CD1c-positive myeloid dendritic cell (primary cell): ENCODE data around the gene TCF21.
"Not testable (repeated sequence)": the region's sequence is repeated elsewhere in the genome, so short reads cannot be mapped to it uniquely, and the experiment has no call there.

ENCODE experiments used
- DNase-seq: peaks from one replicate; pipeline ENCODE4 v3.0.0-alpha.2; 2016; ENCODE audit errors: extremely low spot score

The TCF21 gene

DNA sequence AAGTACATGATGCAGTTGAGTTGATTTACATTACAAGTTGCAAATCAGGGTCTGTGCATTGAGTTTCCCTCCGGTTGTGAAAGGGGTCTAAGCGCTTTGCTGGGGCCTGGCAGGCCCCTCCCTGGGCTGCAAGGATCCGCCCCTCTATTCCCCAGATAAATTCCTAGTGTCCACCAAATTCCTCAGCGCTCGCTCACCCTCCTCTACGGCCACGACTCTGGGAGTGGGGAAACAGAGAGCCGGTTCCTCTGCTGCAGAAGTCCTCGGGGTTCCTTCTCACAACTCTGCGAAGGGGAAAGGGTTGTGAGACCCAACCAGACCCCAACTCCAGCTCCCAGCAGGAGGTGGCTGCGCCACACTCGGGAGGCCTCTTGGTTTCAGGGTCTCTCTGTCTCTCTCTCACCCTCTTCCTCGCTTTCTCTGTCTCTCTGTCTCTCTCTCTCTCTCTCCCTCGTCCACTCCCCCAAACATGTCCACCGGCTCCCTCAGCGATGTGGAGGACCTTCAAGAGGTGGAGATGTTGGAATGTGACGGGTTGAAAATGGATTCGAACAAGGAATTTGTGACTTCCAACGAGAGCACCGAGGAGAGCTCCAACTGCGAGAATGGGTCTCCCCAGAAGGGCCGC lies at the start of gene TCF21:
TCF21 (plus strand) TSS at position 185 of the 628 bp plus-strand sequence; CDS start at position 470, 285 bp downstream.
- DNase-seq, result no peak

DNA sequence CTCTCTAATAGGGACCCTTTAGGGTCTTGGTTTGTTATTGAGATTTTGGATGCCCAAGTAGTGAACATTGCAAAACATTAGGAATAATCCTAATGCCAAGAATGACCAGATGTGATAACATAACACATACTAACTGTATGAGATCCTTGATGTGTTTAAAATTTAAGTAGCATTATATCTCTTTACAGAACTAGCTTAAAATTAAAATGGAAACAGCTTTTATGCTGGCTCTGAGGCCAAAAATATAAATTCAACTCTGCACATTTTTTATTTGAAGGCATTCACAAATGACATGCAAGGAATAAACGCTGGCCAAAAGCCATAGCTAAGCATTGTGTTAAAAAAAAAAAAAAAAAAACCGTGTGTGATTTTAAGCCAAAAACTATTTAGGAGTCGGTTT lies 47.7 kb upstream of the TCF21 start:
- no peak for DNase-seq

DNA sequence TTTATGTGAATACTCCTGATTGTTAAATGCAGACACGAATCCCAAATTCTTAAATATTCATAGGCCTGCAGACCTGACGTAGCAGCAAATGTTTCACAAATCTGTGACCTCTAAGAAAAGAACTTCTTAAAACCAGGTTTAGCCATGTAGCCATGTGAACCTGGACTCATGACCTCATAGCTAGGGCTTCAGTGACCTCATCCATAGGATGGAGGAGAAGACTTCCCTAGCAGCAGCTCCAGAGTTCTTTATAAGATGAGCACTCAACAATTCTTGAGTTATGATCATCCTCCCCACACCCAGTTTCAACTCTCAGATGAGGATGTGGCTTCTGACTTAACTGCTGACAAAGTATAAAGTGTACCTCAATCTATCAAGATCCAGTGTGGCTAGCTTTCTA lies 45.8 kb upstream of the TCF21 start:
- DNase-seq, result no peak

- no peak for DNase-seq
These were observed 44.2 kb upstream of the TCF21 start for GRCh38 chr6:133844709-133845108.

GRCh38 chr6:133854041-133854363 lies 34.9 kb upstream of the TCF21 start:
- DNase-seq, result no peak

DNA sequence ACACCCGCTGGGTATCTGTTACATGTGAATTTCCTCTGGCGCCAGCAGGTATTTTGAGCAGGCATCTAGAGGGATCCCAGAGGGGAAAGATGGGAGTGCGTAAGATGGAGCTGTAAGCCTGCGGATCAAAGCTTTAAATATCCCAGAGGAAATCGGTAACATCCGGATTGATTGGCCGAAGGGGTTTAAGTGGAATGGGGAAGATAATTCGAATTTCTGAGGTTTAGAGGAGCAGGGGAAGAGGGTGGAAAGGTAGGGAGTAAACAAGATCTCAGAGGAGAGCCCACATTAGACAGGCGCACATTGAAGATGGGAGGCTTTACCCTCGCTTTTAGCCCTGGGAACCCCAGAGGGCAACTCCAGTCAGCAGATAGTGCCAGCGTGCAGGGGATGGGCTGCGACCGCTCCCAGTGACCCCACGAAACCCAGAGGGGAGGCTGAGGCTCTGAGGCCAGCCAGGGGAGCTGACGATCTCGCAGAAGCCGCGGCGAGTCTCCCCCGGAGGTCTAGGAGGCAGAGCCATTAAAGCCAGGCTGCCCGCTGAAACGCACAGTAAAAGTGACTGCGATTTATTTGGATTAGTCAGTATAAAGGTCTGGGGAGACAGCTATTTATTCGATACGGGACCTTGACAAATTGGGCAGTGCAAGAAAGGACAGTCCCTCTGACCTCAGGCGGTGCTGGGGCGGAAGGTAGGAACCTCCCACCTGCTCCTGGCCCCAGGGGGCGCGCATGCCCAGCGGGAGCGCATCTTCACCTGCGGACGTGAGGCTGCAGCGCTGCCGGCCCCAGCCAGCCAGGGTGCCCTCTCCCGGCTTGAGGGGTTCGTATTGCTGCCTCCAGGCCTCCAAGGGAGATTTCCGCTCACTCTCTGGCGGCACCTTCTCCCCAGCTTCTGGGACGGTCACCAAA lies 34.3 kb upstream of the TCF21 start:
- DNase-seq, result no peak

DNA sequence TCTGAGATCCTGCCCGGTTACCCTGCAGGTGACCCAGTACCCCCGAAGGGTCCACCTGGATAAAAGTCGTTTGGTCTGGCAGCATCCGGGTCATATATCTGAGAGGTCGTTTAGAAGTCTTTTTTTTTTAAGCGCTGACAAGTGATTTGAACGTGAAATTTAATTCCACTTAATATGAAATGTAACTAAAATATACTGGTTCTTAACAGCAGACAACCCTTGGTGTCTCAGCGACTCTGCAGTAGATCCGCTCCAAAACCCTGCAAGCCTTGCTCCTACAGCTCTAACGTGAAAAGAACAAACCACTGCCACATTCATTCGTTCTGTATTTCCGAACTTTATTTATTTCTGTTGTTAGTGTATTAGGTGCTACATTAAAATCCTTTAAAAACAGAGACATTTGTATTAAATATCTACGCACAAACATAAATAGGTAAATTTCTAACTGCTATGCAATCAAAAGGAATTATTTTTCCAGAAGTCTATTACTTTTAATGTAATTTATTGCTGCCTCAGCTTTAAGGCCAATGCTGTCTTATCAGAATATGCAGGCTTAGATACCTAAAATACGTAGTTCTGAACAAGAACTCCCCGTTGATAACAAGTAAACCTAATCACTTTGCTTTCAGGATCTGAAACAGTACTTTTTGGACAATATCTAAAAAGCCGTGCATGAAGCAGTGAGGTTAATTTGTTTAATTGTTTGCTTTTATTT lies 33.5 kb upstream of the TCF21 start:
- DNase-seq, result no peak

GRCh38 chr6:133855991-133856370 lies 32.9 kb upstream of the TCF21 start:
- no peak for DNase-seq

DNA sequence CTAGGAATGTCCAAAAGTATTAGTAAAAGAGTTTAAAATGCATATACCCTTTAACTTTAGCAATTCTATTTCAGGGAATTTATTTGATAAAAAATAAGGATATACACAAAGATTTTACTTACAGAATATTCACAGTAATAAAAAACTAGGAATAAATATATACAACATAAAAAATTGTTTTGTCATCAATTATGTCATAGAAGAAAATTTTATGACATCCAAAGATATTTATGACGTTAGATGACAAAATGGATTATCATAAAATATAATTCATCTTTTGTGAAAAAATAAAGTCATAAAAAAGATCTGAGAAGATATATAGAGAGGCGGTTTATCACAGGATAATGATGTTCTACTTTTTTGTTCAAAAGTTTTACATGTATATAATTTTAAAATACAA lies 32.0 kb upstream of the TCF21 start:
- DNase-seq, result no peak

- no peak for DNase-seq
These were observed 31.2 kb upstream of the TCF21 start for GRCh38 chr6:133857696-133858095.

GRCh38 chr6:133861337-133861736 lies 27.6 kb upstream of the TCF21 start:
- not testable (repeated sequence) for DNase-seq

GRCh38 chr6:133863228-133863627 lies 25.7 kb upstream of the TCF21 start:
- no peak for DNase-seq

GRCh38 chr6:133865680-133866079 lies 23.2 kb upstream of the TCF21 start:
- DNase-seq, result no peak

GRCh38 chr6:133871131-133871530 lies 17.8 kb upstream of the TCF21 start:
- no peak for DNase-seq

- DNase-seq, result no peak
These were observed 15.4 kb upstream of the TCF21 start for GRCh38 chr6:133873538-133873937.

DNA sequence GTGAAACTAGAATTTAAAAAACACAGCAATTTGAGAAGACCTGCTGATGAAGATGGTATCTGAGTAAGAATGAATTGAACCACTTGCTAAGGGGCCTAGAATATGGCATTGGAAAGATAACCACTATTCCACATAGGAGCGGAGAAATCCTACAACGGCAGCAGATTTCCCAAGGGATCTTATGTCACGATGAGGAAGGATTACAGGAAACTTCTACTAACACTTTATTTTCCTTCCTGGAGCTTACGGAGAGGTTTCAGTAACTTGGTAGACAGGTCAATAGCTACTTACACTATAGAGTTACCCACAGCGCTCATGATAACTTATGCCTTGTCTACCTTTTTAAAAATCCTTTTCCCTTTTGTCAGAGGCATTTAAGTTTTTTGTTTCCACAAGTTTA lies 11.8 kb upstream of the TCF21 start:
- no peak for DNase-seq

GRCh38 chr6:133880006-133880405 lies 8.9 kb upstream of the TCF21 start:
- DNase-seq, result no peak

DNA sequence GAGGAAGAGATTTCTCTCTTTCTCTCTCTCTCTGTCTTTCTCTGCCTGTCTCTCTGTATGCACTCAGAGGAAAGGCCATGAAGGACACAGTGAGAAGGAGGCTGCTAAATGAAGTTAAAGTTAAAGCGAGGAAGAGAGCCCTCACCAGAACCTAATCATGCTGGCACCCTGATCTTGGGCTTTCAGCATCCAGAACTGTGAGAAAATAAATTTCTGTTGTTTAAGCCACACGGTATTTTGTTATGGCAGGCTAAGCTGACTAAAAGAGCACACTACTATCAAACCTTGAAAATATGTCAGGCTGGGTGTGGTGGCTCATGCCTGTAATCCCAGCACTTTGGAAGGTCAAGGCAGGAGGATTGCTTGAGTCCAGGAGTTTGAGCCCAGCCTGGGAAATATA lies 8.0 kb upstream of the TCF21 start:
- DNase-seq, result no peak

DNA sequence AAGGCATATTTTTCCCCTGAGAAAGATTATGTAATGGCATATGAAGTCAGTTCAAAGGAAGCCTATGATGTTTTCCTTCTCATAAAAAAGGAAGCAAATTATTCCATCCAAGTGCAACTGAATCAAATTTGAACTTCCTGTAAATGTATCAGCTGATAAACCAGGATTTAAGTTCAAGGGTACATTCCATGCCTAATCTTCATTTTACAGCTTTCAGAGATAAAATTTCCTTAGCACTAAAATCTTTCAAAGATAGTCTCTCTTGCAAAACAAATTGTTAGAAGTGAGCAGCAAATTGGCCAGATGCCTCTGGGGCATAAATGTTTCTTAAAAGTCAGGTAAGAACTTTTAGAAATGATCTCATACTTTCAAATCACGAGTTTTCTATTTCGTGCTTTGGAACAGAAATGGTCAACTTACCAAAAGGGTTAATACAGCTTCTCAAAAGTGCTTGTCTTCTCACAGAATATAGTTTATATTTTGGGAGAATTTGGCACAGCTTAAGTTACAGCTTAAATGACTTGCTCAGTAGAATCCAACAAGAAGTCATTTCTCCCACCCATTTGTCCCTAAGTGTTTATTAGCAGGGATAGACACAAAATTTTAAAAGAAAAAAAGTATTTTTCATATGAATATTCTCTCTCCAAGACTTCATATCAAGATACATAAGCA lies 2.7 kb upstream of the TCF21 start:
- no peak for DNase-seq

DNA sequence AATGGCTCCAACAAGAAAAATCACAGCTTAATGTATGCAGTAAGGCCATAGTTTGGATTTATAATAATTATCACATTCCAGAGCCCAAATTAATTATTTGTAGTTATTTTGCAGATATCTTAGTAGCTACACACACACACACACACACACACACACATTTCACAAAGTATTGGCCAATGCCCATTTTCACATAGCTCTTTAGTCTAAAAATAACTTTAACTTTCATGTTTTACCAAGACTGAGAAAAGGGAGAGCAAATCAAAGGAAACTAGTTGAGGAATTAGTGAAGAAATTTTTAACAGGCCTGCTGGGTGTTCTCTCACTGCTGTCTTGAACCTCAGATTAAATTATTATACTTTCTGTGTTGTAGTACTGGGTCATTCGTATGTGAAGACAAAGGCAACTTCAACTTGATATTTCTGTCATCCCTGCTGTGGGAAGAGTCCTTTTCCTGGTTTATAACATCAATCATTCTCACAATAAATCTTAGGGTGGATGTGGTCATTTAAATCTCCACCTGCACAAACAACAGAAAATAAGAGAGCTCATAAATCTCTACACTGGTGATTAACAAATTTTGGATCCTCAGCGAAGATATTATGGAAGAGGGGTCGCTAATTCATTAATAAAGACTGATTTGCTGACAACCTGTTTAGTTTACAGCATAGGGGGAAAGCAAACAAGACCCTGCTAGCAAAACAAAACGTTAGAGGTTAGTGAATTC lies 1.6 kb upstream of the TCF21 start:
- DNase-seq, result no peak

GRCh38 chr6:133887880-133888230 lies 1.1 kb upstream of the TCF21 start:
- DNase-seq, result no peak
